Measurements from ENCODE around the gene CAPN2.

Gene CAPN2

DNA sequence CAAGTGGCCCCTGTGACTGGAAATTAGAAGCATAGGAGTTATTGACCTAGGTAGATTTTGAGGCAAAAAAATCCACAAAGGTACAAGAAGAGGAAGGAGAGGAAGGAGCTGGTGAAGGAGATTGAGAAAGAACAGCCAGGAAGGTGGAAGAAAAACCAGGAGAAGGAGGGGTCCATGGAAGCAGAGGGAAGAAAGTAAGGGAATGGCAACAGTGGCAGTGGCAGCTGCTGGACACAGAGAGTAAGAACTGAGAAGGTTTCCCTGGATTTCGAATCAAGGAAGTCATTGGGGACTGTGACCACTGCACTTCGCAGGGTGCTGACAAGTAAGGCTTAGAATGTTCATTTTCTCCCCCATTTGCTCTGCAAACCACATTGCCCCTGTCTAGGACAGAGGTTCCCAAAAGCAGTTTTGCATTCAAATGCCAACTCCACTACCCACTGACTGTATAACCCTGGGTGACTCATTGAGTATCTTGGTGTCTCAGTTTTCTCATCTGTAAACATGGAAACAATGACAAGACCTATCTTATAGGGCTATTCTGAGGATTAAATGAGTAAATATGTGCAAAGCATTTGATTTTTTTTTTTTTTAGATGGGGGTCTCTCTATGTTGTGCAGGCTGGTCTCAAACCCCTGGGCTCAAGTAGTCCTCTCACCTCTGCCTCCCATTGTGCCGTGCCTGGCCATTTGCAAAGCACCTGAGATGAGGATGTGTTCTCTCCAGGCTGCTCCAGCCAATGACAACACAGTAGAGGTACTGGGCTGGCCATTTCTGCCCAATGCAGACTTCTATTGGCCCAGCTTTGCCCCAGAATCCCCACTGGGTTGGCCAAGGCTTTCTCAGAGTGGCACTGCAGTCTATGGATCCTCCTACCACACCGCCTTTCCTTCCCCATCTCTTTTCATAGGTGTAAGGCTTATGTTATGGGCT lies 9.3 kb upstream of the CAPN2 start:
- DNase-seq: no peak

DNA sequence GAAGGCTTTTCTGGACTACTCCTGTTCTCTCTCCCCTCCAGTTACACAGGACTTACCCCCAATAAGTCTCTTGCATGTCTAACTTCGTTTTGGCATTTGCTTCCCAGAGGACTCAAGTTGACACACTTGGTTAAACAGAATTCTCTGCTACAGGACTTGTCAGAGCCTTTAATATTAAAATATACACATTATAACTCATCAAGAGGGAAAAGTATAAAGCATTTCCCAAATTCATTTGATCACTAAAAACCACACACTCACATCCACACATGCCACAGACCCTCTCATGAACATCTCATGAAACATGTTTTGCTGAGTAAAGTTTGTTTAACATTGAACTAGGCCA lies 8.7 kb upstream of the CAPN2 start:
- no peak for DNase-seq

DNA sequence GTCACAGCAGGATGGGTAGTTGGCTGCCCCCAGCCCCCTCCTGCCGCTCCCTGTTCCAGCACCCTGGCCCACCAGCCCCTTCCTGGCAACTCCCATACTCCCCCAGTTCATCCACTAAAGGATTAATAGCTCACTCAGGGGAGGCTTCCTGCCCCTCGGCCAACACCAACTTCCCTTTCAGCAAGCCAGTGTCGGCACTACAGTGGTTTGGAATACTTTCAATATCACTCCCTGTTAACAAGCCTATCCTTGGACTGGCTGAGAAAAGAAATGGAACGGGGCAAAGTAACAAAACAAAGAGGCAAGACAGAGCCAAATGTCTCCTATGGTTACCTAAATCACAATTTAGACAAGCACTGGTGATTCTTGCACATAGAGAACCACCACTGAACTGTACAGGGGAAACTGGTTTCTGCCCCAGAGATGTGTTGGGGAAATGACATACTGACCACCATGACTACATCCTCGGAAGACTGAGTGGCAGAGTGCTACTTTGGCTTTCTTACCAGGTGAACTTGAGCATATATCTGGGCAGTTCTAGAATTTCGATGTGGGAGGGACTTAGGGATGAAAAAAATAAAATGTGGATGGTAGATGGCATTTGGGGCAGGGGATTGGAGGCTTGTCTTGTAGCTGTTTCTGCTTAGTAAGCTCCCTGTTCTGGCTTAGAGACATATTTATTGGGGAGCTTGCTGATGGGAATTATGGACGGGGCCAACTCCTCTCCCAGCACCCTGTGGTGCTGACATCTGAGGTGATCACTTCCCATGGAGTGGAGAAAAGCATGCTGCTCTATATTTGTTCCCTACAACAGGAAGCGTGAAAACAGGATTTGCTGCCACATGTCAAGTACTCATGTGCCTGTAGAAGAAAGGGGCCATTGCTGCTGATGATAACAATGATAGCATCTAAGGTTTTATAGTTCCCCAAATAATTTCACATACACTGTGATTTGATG lies 7.1 kb upstream of the CAPN2 start:
- no peak for DNase-seq

DNA sequence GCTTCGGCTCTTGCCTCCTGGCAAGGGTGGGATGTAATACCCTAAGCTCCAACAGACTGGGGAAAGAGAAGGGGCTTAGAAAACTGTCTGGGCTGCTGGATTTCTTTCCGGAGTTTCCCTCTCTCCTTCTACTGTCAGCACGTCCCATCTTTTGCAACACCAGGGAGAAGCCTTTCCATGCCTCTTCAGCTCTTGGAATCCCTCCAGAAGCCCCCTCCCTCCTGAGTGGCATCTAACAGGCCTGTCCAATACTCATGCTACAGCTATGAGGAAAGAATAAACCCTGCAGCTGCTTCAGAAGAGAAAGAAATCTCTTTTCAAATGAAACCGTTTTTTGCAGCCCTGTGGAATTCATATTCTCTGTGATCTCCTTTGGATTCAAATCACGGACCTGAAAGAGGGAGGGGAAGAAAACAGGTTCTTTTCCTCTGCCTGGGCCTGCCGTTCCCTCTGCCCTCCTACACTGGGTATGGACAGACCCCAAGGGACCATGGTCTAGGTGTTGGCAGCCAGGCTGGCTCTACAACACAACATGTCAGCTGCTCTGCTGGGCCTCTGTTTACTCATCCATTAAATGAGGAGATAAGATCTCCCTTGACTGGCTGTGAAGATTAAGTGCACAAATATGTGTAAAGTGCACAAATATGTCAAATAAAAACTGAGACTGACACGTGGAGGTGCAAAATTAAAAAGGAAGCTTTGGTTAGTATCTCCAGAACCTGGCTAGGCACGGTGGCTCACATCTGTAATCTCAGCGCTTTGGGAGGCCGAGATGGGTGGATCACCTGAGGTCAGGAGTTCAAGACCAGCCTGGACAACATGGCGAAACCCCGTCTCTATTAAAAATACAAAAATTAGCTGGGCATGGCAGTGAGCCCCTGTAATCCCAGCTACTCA lies 6.0 kb upstream of the CAPN2 start:
- DNase-seq: no peak

DNA sequence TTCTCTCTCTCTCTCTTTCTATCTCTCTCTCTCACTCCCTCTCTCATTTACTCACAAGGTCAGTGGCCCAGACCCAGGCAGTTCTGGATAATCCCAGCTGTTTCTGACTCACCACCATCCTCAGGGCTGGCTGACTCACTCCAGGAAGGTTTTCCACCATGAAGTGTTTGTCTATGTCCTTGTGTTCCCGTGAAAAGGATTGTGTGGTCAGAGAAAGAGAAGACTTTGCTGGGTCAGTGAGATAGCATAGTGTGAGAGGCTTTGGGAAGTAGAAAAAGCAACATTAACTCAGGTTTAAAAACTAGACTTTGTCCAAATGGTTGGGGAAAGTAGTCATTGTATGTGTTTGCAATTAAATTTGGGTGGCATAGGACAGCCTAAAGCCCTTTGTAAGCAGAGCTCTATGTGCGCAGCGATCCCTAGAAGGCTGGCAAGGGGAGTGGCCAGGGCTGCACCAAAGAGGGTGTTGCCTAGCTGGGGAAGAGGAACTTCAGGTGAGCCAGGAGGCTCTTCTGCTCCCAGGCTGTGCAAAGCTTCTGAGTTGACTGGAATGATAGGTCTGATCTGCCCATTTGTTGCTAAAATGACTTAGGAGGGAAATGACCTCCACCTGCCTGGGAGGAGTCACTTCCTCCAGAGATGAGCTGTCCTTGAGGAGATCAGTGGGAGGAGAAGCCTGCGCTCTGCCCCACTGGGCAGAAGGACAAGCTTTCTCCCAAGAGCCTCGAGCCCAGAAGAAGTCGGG lies 4.9 kb upstream of the CAPN2 start:
- no peak for DNase-seq

DNA sequence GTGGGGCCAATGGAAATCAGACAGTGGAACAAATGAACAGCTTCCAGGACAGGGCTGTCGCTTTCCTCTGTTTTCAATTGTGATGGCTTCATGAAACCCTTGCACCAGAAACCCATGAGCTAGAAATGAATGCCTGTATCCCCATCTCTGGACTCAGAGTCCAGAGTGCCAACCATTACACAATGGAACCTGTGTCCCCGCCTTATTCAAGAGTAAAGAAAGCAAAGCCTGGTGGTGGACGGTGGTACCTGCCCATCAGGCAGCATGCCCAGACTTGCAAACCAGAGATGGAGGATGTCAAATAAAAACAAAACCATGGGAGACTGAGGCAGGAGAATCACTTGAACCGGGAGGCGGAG lies 4.4 kb upstream of the CAPN2 start:
- DNase-seq: no peak

DNA sequence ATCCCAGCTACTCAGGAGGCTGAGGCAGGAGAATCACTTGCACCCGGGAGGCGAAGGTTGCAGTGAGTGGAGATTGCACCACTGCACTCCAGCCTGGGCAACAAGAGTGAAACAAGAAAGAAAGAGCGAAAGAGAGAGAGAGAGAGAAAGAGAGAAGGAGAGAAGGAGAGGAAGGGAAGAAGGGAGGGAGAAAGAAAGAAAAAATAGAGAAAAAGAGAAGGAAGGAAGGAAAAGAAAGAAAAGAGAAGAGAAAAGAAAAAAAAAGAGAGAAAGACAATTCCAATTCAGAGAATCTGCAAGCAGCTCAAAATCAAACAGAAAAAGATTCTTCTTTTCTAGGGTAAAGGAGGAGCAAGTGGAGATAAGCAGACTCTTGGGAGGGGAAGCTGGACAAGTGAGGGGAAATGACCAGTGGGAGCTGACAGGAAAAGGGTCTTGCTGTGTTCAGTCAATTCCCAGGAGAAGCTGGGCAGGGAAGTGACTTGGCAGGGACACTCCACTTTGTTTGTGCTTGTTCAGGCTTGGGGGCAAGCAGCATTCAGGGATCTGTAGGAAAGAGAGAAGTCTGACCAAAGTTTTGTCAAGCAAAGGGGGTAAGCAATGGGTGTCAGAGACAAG lies 3.6 kb upstream of the CAPN2 start:
- DNase-seq: no peak

DNA sequence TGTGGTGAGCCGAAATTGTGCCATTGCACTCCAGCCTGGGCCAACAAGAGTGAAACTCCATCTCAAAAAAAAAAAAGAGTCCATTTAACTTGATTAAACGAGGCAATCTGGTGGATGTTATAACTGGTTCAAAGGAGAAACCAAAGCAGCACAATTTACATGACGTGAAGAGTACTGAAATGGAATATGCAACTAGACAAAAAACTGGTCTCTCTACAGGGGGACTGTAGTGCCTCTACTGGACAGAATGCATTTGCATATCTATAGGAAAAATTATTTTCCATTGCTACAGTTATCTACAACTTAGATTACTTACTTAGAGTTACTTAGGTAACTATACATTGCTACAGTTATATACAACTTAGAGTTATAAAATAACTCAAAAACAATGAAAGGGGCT lies 2.7 kb upstream of the CAPN2 start:
- no peak for DNase-seq

DNA sequence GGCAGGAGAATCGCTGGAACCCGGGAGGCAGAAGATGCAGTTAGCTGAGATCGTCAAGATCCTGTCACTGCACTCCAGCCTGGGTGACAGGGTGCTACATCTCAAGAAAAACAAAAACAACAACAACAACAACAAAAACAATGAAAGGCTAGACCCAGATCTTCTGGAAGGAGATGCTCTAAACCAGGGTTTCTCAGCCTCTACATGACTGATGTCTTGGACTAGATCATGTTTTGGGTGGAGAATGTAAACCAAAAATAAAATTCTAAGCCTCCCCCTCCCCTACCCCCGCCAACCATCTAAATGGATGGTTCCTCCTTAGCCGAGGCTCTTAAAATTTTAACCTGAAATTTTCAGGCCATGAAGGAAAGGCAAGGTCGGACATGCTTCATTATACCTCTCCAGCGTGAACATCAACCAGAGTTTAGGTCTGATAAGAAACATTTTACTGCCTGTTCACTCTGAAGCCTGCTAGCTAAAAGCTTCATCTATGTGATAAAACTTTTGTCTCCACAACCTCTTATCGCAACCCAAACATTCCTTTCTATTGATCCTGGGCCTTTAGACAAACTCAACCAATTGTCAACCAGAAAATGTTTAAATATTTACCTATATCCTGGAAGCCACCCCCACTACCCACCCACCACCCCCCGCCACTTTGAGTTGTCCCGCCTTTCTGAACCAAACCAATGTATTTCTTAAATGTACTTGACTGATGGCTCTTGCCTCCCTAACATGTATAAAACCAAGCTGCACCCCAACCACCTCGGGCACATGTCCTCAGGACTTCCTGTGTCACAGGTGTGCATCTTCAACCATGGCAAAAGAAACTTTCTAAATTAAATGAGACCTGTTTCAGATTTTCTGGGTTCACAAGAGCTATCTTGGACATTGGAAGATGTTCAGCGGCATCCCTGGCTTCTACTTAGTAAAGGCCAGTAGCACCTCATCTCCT lies 1.9 kb upstream of the CAPN2 start:
- DNase-seq: no peak

DNA sequence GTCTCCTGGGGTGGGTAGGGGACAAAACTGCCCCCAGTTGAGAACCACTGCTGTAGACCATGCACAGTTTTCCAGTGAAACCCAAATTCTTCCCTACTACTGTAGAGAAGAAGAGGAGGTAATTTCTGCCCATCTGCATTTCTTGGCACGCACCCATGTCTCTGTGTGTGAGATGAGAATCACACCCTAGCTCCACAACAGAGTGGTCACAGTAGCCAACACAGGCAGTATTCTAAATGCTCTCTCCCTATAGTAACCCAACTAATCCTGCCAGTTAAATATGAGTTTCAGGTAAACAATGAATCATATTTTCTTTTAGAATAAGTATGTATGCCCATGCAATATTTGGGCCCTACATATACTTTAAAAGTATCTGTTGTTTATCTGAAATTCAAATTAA lies 1.2 kb upstream of the CAPN2 start:
- DNase-seq: no peak

DNA sequence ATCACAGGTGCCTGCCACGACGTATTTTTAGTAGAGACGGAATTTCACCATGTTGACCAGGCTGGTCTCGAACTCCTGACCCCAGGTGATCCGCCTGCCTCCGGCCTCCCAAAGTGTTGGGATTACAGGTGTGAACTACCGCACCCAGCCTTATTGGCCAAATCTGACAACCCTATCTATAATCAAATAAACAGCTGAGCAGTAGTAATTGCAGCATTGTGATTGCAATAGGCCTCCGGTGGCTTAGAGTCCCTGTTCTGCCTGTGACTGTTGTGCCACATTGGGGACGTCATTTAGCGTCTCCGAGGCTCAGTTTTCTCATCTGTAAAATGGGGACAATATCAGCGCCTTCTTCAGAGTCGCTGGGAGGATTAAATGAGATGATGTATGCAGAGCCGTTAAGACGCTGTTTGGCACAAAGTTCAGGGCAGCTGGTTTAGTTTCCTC lies 569 bp upstream of the CAPN2 start:
- no peak for DNase-seq

DNA sequence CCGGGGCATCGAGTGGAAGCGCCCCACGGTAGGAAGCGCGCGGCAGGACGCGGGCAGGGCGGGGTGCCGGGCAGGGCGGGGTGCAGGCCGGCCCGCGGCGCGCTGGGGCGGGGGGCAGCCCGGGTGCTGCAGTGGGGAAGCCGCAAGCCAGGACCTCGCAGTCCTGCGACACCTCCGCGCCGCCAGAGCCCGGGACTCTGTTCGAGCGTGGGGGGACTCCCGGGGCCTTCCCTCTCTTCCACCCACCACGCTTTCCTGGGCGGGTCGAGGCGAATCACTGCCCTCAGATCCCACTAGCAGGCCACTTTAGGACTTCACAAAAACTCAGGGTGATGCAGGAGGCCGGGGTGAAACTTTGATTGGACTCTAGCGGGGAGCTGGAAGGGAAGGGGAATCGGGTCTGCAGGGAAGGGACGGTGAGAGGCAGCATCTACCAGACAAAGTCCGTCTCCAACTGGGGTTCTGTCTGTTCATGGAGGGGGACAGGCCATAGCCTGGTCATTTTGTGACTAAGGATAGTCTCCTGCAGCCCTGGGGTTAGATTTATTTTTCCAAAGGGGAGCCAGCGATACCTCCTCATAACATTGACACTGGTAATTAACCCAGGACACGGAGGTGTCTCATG lies 623 bp downstream of the CAPN2 start:
- DNase-seq: peak; percentile 51 to 53

DNA sequence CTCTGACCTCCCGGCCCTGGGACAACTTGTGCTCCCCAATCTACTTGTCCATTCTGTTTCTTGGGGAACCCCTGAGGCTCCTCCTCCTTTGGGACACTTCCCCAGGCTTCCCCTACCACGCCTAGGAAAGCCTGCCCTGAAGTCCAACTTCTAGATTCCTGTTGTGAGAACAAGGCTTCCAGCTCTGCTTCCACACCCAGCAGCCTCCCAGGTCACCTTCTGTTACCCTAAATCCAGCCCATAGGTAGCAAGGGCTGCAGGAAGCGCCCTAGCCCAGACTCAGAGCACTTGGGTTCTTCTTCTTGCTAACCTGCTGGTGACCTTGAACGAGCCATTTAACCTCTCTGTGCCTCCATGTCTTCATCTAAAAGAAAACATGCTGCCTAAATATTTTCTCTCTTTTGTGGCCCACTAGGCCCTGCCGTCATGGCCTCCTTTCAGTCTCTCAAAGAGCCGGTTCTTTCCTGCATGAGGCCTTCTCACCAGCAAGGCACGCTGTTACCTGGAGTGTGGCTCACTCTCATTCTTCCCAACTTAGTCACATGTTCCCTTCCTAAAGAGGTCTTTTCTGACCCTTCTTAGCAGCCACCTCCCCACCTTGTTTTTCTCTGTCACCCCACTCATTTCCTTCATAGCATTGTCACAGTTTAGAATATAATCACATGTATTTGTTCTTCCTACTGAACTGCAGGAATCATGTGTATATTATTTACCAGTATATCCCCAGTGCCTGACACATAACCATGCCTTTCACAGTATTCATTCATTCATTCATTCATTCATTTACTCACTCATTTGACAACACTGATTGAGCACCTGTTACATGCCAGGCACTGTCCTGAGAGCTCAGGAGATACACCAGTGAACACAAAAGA lies 1.4 kb downstream of the CAPN2 start:
- DNase-seq: no peak

DNA sequence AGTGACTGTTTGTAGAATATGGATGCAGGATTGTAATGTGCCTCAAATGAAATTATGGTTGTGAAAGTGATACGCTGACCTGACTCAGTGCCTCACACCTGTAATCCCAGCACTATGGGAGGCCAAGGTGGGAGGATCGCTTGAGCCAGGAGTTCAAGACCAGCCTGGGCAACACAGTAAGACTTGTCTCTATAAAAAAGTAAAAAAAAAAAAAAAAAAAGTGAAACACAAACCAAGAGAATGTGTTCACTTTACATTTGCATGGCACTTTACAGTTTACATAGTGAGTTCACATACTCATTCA lies 2.0 kb downstream of the CAPN2 start:
- no peak for DNase-seq

DNA sequence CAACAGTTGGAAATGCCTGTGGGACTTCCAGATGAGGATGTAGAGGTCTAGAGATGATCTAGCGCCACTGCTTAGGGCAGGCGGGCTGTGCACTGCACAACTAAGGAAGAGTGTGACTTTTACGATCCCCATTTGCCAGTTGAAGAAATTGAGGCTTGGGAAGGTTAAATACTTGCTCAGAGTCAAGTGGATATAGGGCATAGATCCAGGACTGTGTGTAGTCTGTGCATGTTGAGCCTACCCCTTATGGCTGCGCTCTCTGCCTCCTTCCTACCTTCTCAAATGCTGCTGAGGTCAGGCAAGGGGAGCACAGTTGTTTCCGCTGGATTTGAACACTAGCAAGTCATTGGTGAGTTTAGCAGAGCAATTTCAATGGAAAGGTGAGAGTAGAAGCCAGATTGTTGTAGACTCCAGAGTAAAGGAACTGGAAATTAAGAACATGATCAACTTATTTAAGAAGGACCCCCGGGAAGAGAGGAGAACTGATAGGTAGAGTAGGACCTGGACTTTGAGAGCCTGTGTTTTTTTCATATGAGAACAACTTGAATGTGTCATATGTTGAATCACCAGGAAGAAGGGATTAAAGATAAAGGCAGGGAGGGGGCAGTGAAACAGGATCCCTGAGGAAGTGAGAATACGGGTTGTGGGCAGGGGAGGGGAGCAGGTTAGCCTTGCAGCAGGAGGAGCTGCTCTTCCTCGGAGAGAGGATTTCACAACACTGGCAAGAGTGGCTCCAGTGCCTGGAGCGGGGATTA lies 2.7 kb downstream of the CAPN2 start:
- no peak for DNase-seq

DNA sequence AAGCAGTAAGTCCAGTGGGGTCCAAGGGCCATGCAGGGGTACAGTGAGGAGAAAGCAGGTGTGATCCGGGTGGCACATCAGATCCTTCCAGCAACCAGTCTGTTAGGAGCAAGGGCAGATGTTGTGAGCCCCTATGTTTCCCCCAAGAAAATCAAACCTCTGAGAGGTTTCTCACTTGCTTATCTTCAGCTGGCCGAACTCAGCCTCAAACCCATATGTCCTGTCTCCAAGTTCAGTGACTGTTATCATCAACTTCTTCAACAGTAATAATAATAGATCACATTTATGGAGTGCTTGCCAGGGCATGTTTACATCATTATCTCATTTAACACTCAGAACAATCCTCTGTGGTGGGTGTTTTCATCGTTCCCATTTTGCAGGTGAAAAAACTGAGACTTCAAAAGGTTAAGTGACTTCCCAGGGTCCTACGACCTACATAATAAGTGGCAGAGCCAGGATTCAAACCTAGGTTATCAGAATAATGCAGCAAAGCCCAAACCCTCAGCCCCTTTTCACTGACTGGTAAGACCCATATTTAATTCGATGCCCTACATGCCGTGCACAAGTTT lies 3.3 kb downstream of the CAPN2 start:
- DNase-seq: no peak

DNA sequence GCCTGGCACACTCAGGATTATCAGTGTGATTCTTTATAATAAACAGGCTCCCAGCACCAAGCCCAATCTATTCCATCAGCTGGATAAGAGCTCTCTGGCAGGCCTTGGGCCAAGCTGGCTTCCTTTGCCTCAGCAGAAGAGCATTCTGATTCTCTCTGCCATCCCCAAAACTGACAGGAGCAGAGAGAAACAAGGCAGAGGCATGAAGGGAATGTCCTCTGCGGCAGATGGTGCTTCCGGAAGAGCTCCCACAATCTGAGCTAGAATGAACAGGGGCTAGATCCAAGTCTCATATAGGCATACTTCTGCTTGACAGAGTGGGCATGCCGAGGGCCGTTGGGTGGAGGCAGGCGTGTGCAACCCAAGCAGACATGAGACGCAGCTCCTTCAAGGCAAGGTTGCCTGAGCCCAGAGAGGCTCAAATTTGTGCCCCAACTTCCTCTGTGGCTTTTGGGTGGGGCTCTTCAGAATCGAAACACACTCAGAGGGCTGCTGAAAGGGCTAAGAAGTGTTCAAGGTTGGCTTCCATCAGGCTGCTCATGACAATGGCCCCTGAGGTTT lies 4.0 kb downstream of the CAPN2 start:
- peak; percentile 34 to 35 for DNase-seq

DNA sequence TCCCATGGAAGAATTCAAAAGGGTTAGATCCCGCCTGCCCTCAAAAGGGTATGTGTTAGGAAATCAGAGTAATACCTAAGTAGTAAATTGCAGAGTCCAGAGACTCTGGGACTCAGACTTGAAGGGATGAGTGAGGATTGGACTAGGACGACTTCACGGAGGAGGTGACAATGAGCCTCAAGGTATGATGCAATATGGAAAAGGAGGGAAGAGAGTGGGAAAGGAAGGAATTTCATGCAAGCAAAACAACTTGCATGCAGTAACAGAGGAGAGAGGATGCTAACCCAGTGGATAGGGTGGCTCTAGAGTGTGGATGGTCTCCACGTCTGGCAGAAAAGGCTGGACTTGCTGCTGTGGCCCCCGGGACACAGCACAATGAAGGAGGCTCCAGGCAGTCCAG lies 4.8 kb downstream of the CAPN2 start:
- DNase-seq: no peak
